ENCODE results near the gene DNAJC16.
"Not testable (repeated sequence)": the region's sequence is repeated elsewhere in the genome, so short reads cannot be mapped to it uniquely, and the experiment has no call there.

DNAJC16 gene

GRCh38 chr1:15508700-15509487 is 17.8 kb upstream of the DNAJC16 start:
- no peak for DNase-seq

DNA sequence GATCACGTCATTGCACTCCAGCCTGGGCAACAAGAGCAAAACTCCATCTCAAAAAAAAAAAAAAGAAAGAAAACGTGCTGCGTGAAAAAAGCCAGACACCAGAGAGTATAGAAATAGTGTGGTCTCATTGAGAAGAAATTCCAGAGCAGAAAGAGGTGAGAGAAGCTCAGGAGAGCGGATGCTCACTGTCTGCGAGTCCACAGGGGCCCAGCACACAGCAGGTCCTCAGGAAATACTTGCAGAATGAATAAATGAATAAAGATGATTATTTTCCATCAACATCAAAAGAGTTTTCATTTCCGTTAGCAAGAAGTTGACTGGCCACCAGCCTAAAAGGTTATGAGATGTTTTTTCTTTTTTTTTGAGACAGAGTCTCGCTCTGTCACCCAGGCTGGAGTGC is 17.1 kb upstream of the DNAJC16 start:
- no peak for DNase-seq

DNA sequence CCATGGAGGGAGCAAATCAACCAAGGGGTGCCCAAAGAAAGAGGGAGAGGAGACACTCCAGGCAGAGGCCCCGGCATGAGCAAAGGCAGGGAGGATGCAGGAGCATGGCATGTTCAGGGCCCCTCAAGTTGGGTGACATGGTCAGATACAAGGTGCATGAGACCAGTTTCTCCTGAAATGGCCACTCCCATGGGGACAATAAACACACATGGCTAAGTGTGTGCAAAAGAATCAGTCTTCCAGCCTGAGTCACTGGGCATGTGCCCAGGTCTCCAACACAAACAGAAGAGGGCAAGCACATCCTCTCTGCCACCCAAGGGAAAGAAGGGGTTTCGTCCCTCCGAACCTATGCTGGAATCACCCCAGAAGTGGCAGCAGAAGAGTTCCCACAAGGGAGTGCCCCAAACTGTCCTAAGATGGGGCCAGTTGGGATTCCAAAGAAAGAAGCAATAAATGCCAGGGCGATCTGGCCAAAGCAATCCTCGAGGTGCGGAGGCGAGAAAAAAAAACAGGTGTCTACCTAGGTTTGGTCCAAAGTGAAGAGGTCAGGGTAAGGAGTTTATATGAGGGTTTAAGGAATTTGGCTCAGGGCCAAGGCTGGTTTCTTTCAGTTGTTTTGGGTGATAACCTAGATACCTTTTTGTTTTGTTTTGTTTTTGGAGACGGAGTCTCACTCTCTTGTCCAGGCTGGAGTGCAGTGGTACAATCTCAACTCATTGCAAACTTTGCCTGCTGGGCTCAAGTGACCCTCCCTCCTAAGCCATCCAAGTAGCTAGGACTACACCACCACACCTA is 15.8 kb upstream of the DNAJC16 start:
- DNase-seq = no peak

DNA sequence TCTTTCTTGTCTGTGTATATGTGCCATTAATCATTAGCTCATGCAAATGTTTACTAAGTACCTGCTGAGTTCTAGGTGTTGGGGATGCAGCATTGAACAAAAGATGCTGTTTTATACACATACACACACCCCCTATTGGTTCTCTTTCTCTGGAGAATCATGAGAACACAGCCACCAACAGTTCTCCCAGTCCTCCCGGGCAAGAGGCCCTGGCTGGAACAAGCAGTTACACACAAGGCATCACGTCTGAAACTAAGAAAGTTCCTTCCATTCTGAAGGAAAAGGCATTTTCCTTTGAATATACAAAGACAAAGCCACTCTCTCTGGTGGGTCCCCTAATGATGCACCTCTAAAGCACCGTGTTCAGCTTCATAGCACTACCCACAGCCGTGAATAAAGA is 13.5 kb upstream of the DNAJC16 start:
- no peak for DNase-seq

DNA sequence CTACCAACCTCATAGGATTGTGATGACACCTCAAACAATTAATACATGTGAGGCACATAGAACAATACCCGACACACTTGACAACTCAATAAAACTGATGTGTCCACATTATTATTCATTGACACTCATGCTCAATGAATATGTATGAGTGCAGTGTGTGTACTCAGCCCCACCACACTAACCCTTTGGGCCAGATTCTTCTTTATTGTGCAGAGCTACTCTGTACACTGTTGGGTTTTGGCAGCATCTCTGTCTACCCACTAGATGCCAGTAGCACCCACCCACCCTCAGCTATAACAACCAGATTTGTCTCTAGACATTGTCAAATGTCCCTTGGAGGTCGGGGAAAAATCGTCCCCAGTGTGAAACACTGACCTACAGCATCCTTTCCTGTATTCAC is 12.7 kb upstream of the DNAJC16 start:
- DNase-seq = no peak

- DNase-seq = not testable (repeated sequence)
Measured at GRCh38 chr1:15514557-15514956, 12.1 kb upstream of the DNAJC16 start.

DNA sequence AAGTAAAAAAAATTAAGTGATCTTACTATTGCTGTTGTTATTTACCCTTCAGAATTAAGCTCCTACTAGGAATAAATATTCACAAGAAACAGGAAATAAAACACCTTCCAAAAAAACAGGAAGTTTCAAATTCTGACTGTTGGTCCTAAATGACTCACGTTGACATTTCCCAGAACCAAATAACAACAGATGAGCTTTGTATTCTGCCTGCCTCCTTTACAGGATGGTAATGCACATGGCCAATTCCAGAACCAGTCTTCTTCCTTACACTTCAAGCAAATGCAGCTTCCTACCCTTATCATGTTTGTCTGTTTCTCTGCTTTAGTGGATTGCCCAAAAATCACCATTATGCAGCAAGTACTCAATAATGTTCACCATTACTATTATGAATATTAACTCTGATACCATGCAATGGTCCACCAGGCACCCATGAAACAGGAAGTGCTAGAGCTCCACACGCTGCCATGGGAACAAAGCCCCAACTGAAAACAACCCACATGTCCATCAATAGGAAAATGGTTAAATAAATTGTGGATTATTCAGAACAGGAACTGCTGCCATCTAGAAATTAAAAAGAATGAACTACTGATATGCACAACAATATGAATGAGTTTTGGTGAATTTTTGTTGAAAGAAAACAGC is 11.5 kb upstream of the DNAJC16 start:
- no peak for DNase-seq

DNA sequence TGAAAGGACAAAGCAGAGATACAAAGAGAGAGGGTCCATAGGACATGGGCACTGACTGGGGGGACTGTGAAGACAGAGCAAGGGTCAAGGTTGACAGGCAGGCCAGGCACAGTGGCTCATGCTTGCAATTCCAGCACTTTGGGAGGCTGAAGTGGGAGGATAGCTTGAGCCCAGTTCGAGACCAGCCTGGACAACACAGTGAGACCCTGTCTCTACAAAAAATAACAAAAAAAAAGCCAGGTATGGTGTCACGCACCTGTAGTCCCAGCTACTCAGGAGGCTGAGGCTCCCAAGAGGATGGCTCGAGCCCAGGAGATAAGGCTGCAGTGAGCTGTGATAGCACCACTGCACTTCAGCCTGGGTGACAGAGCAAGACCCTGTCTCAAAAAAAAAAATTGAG is 7.0 kb upstream of the DNAJC16 start:
- no peak for DNase-seq

- not testable (repeated sequence) for DNase-seq
Measured at GRCh38 chr1:15521206-15521906, 5.3 kb upstream of the DNAJC16 start.

DNA sequence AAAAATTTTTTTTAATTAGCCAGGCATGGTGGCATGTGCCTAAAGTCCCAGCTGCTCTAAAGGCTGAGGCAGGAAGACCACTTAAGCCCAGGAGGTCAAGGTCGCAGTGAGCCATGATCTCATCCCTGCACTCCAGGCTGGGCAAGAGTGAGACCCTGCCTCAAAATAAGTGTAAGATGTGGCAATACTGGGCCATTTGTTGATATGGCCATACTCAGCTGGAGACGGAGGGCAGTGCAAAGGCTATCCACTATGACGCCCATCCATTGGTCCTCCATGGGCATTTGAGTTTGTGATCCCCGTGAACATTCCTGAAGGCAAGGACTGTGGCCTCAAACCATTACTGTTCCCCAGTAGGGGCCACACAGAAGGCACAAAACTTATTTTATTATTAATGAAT is 4.1 kb upstream of the DNAJC16 start:
- DNase-seq = no peak

- DNase-seq = no peak
Measured at GRCh38 chr1:15523104-15524020, 3.3 kb upstream of the DNAJC16 start.

GRCh38 chr1:15524021-15524282 is 2.7 kb upstream of the DNAJC16 start, which contains the start of gene CASP9:
CASP9 (minus strand) TSS chr1:15524215; CDS start chr1:15524200, 15 bp downstream.
- no peak for DNase-seq

- peak; percentile 92 for DNase-seq
Measured at GRCh38 chr1:15524283-15525049, 2.2 kb upstream of the DNAJC16 start.

DNA sequence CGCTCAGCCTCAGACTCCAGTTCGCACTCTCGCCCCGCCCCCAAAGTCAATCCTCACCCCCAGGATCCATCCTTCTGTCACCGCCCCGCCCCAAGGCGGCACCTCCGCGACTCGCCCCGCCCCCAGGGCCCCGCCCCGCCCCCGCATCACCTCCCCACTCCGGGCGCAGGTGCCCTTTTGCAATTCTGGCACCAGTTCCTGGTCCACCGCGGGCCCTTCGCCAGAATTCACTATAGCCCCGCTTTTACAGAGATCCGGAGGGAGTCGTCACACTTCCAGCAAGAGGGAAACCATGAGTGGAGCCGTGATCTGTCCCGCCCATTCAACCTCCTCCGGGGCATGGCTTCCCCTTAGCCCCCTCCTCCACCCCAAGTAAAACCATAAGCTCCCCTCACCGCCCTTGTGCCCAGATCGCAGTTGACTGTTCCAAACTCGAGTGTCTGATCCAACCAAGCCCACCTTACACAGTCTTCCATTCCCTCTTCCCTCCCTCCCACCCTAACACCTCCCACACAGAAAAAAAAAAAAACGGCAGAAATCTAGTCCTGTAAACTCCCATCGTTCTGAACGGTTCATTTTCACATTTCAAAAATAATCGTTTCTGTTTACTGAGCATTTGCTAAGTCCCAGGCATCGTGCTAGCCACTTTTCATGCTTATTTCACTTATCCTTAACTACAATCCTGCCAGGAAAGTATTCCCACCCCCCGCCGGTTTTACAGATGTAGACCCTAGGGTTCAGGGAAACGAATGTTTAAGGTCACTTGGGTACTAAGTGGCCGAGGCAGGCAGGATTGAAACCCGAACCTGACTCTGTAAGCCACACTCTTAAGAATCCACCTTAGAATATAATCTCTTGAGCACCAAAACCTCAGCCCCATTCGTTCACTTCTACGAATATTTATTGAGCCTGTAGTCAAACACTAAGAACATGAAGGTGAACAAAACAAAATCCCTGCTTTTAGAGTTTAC is 1.3 kb upstream of the DNAJC16 start:
- peak; percentile 39 for DNase-seq

GRCh38 chr1:15526021-15526489 is 593 bp upstream of the DNAJC16 start:
- DNase-seq = peak; percentile 66

- DNase-seq = no peak
Measured at GRCh38 chr1:15531003-15531402, 4.4 kb downstream of the DNAJC16 start.

DNA sequence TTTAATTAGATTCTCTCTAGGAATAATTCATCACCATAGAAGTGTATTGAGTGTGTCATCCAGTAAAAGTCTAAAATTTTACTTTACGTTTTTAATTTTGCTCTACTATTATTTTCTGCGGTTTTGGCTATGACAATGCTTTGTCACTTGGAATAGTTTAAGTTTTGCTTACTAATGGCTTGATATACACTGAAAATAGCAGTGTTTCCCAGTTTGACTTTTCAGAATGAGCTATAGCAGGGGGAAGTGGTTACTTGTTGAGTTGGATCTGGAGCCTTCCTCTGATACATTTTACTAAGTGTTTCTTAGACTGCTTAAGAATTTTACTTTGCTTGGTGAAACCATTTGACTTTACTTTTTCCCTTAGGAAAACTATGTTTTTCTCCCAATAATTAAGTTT is 5.0 kb downstream of the DNAJC16 start:
- DNase-seq = no peak

DNA sequence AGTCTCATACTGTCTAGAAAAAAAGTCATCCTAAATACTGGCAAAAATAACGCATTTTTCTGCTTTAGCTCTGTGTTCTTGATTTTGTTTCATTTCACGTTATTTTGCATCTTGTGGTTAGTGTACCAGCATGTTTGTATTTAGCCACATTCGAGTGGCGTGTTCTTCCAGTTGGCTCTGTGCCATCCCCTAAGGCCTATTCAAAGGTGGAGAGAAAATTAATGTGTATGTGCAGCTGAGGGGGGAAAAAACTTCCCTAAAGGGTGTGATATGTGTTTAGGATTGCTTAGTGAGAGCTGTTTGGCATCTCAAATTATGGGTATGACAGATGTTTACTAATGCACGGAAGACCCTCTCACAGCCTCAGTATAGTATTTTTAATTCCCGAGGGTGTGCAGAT is 12.1 kb downstream of the DNAJC16 start:
- no peak for DNase-seq

- DNase-seq = no peak
Measured at GRCh38 chr1:15540186-15540585, 13.5 kb downstream of the DNAJC16 start.

DNA sequence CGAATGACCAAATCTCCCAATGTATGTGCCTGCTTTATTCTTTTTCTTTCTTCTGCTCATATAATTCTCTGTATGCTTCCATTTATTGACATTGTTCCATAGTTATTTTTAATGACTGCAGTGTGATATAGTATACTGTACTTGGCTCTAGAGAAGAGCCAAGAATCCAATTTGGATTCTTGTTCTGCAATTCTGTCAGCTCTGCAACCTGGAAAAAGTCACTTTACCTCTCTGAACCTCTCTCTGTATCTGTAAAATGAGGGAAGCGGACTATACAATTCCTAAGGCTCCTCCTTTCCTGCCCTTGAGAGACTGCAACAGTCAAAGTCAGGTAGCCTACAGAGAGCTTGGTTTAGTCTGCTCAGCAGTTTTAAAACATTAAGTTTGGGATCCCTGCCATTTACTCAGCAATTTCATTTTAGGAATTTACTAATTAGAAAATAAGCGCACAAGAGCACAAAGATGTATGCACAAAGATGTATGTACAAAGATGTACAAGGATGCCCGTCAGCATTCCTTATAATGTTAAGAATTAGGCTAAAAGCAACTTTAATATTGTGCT is 14.7 kb downstream of the DNAJC16 start:
- no peak for DNase-seq
